Stimulated activated CD8-positive, alpha-beta memory T cell treated with anti-CD3 and anti-CD28 coated beads, Interleukin-15, amount 100 ng/mL, for 48 hours (primary cell): ENCODE data around the gene KRTAP12-2.
"Not testable (repeated sequence)": the region's sequence is repeated elsewhere in the genome, so short reads cannot be mapped to it uniquely, and the experiment has no call there.

Experiments
- DNase-seq, 2 donors: peaks; one replicate each; pipeline ENCODE4 v3.0.0-alpha.2; 2020; ENCODE audit warnings: low read depth in 2 of 2

The KRTAP12-2 gene

DNA sequence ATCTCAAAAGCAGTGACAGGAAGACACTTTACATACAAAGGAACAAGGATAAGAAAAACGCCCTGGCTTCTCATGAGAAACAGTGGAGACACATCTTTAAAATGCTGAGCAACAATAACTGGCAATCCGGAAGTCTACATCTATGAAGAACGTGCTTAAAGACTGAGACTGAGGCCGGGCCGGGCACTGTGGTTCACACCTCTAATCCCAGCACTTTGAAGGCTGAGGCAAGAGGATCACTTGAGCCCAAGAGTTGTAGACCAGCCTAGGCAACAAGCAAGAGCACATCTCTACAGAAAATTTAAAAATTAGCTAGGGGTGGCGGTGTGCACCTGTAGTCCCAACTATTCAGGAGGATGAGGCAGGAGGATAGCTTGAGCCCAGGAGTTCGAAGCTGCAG, 17.4 kb upstream of the KRTAP12-2 start:
- no peak for DNase-seq

DNA sequence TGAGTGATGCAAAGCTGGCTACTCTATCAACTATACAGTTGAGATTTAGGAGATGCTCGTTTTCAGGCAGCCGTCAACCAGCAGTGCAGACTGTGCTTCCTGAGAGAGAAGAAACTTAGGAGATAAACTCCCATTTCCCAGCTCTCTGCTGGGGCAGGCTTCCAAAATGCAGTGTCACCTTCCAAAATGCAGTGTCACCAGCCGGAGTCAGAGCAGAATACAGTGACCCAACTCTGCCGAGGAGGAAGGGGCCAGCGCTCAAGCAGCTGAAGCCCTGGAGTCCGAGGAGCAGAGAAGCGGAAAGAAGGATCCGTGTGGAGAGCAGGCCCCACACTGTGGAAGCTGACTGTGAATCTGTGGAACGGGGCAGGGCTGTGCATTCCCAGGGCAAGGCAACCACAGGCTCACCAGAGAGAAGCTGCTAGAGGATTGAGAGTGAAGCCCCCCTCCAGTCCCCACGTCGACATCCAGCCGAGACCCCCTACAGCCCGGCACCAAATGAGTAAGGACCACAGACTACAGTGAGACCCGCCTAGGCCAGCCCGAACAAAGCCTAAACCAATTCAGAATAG, 15.9 kb upstream of the KRTAP12-2 start:
- no peak for DNase-seq

DNA sequence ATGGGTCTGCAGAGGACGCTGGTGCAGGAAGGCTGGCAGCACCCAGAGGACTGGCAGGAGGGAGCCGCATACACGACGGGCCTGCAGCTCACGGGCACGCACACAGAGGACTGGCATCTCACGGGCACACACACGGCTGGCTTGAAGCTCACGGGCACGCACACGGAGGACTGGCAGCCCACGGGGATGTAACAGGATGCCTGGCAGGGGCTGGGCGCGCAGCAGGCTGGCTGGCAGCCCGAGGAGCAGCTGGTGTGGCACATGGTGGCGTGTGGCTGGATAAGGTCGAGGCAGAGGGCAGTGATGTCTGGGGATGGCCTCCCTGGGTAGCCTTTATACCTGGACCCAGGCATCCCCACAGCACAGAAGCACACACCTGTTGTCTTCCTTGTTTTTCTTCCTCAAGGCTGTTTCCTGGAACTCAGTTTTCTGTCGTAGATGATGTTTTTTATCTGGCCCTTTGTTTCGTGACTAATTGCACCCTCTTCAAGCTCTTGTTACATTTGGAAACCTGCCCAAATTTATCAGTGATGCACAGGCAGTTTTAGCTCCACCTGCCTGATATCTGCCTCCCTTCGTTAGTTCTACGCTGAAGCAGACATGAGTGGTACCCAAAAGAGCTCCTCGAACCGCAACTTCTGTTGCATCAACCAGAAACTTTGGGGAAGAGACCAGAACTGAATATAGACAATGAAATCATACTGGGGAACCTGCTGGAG, 15.3 kb upstream of the KRTAP12-2 start, which contains the start of gene KRTAP12-1:
TSS of gene KRTAP12-1 (minus strand) at position 303 of the 719 bp plus-strand sequence. CDS start at position 263, 40 bp downstream.
- DNase-seq: no peak

DNA sequence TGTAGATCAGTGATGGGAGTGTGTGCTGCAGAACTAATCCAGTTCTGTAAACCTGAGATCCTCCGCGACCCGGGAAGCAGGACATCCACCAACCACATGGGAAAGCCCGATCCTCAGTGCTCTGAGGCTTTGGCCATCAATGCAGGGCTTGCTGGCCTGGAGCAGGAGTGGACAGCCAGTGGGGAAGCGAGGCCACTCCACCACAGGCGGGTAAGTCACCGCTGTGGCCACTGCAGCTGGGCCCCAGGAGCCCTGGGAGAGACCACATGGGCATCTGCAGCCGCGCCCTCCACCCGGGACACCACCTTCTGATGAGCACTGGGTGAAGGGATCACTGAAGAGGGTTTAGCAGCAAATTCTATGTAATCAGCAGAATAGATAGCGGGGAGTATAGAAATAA, 14.4 kb upstream of the KRTAP12-2 start:
- no peak for DNase-seq

DNA sequence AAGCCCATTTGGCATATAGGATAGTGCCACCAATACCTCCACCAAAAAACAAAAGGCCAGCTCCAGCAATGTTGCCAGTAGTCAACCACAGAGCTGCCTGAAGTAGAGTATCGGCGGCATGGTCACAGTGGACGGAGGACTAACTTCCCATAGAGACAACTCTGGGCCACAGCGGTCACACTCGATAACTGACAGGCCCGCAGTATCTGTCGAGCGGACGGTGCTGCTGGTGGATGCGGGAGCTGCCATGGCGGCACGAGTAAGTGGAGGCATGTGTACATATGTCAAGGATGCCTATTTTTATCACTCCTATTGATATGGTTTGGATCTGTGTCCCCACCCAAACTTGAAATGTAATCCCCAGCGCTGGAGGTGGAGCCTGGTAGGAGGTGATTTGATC, 11.2 kb upstream of the KRTAP12-2 start:
- no peak for DNase-seq

DNA sequence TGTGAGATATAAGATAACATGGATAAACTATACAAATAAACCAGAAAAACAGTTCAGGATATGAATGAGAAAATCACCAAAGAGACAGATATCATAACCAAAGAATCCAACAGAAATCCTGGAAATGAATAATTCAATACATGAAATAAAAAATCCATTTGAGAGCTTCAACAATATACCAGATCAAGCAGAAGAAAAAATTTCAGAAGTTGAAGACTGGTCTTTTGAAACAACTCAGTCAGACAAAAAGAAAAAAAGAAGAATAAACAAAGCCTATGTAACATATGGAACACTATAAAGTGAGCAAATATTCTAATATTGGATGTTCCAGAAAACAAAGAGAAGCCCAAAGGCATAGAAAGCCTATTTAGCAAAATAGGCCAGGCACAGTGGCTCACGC, 5.2 kb upstream of the KRTAP12-2 start:
- DNase-seq: no peak

DNA sequence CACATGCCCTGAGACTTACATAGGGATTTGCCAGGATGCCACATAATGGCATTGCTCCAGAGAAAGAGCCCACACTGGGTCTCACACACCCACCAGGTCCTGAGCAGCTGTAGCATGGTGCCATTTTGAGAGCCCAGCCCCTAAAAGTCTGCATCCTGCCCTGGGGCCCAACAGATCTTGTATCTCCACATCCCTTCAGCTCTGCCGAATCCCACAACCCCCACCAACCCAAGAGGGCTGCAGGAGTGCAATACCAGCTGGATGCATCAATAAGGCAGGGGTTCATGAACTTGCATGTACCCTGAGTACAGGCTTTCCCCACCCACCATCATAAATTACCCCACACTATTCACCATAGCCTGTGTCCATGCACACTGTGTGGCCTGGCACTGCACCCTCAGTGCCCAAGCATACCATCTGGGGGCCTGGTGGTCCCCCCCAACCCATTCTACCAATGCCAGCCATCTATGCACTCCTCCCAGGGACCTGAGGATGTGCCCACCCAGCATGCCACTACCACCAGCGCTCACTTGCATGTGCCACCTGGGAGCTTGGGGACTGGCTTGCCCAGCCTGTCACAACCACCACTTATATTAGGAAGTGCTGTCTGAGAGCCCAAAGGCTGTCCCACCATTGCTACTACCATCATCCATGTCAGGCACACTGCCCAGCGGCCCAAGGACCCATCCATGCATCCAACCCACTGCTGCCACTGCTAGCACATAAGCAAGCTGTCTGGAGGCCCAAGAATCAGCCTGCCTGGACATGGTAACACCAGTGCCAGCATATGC, 4.1 kb upstream of the KRTAP12-2 start:
- DNase-seq: no peak

DNA sequence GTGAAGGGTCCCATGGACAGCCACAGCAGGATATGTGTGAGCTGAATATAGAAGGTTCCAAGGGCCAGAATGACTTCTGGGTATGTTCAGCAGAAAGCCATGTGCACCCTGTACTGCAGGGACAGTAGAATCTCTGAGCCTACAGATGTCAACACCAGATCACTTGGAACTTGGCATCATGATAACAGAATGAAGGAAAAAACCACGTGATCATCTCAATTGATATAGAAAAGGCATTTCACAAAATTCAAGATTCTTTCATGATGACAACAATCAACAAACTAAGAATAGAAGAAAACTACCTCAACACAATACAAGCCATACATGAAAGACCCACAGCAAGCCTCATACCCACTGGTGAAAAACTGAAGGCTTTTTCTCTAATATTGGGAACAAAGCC, 885 bp upstream of the KRTAP12-2 start:
- DNase-seq: no peak

DNA sequence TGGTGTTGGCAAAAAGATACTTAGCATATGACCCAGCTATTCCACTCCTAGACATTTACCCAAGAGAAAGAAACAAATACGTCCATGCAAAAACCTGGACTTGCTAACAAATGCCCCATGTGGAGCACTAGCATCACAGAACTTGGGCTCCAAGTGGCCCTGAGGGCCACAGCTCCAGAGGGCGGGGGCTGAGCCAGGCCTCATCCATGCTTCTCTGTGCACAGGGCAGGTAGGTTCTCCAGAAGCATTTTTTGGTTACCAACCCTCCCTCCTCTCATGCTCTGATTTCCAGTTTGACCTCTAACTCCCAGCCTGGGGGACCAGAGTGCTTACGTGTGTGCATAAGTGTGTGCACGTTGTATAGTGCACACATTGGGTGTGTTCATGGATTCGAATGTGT, 2.0 kb downstream of the KRTAP12-2 start:
- no peak for DNase-seq

DNA sequence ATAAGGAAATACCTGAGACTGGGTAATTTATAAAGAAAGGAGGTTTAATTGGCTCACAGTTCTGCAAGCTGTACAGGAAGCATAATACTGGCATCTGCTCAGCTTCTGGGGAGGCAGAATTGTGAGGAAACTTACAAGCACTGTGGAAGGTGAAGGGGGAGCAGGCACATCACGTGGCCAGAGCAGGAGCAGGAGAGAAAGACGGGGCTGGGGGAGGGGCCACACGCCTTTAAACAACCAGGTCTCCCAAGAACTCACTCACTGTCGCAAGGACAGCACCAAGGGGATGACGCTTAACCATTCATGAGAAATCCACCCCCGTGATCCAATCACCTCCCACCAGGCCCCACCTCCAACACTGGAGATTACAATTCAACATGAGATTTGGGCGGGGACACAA, 5.2 kb downstream of the KRTAP12-2 start:
- DNase-seq: not testable (repeated sequence)

DNA sequence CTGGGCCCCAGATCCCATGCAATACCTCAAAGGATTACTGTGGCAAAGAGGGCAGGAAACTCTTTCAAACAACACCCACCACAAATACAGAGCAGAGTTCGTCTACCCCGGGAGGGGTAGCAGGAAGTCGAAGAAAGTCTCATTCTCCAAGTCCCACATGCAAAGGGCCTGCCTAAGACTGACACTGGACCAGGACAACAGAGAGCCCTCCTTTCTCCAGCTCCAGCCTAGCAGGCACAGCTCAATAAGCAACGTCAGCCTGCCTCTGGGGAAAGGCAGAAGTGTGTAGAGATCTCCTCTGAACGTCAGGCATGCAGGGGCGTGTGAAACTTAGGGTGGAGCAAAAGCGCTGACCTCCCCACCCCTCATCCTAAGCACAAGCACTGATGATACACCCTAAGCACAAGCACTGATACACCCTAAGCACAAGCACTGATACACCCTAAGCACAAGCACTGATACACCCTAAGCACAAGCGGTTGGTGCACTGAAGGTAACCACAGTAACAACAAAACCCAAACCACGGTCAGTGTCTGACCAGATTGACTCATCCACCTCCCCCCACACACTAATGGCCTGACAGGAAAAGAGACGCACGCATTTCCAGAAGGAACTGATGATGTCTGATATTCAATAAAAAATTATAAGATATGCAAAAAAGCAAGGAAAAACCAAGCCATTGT, 7.7 kb downstream of the KRTAP12-2 start:
- DNase-seq: no peak

DNA sequence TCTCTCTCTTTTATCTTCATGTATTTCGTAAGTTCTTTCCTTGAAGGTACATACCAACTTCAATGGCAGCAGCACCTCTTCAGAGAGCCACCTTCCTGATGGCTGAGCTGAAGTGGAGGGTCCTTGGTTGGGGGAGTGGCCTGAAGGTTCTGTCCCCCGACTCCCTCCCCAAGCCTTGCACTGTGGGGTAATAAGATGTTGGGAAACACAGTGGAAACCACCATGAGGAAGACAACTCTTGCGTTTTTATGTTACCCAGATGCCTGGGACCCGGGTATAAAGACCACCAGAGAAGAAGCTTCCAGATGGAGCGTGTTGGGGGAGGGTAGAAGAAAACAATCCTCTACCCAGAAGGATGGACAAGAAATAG, 8.2 kb downstream of the KRTAP12-2 start:
- no peak for DNase-seq

DNA sequence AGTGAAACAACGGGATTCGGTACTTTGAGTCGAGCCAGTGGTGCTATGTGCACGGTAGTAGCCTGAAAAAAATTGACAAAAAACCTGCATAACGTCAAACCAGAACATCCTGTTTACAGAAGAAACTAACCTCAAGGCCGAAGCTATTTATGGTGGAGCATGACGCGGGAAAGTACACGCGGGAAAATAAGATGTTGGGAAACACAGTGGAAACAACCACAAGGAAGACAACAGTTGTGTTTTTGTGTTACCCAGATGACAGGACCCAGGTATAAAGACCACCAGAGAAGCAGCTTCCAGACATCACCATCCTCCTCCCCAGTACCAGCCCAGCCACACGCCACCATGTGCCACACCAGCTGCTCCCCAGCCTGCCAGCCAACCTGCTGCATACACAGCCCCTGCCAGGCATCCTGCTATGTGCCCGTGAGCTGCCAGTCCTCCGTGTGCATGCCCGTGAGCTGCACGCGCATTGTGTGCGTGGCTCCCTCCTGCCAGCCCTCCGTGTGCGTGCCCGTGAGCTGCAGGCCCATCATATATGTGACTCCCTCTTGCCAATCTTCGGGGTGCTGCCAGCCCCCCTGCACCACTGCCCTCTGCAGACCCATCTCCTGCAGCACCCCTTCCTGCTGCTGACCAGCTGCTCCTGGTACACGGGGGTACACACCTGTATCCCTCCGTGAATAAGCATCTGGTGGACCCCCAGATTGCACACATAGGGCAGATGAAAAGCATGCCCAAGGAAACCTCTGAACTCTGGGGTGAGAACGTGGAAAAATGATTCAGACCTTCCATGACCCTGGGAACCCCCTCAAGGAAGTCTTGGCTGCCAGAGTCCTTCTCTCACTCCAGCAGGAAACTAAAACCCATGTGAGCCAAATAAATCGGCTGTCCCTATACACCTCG, 8.8 kb downstream of the KRTAP12-2 start, which contains the start of gene KRTAP12-3:
TSS of gene KRTAP12-3 (plus strand) at position 298 of the 906 bp plus-strand sequence. CDS start at position 346, 48 bp downstream.
- DNase-seq: no peak

DNA sequence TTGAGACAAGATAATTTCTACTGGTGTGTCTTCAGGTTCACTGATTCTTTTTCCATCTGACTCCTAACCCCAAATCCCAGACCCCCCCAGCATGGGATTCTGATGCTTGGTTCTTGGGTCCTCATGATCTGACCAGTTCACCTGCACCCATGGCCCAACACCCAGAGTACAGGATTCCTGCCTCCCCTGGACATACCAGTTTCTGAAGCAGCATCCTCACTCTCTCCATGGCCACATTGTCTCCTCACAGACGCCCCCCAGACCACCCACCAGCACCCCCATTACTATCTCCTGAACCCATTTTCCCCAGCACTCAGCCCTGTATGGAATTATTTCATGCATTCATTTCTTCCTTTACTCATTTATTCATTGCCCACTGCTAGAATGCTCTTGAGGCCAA, 9.9 kb downstream of the KRTAP12-2 start:
- DNase-seq: no peak

DNA sequence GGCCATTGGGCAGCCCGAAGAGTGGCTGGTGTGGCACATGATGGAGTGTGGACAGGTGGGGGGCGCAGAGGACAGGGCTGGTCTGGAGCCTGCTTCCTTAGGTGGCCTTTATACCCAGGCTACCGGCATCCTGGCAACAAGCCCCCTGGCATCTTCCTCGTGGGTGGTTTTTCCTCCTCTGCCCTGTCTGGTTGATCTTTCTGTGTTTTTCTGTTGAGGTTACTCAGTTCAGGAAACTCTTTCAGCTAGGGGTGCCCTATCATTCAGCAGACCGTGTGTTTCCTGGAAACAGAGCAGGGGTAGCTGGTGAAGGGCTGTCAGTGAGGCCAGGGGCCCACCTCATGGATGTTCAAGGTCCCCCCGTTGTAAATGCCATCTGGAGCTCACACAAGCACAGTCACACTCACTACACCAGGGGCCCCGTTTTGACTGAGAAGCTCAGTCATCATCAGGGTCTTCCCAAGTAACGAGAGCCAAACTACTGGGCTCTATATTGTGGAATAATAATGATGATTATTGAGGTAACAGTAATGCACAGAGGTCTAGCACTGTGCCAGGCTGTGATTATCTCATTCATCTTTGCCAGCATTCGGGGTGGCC, 12.1 kb downstream of the KRTAP12-2 start, which contains the start of gene KRTAP12-4:
TSS of gene KRTAP12-4 (minus strand) at position 84 of the 600 bp plus-strand sequence. CDS start at position 39, 45 bp downstream.
- no peak for DNase-seq

DNA sequence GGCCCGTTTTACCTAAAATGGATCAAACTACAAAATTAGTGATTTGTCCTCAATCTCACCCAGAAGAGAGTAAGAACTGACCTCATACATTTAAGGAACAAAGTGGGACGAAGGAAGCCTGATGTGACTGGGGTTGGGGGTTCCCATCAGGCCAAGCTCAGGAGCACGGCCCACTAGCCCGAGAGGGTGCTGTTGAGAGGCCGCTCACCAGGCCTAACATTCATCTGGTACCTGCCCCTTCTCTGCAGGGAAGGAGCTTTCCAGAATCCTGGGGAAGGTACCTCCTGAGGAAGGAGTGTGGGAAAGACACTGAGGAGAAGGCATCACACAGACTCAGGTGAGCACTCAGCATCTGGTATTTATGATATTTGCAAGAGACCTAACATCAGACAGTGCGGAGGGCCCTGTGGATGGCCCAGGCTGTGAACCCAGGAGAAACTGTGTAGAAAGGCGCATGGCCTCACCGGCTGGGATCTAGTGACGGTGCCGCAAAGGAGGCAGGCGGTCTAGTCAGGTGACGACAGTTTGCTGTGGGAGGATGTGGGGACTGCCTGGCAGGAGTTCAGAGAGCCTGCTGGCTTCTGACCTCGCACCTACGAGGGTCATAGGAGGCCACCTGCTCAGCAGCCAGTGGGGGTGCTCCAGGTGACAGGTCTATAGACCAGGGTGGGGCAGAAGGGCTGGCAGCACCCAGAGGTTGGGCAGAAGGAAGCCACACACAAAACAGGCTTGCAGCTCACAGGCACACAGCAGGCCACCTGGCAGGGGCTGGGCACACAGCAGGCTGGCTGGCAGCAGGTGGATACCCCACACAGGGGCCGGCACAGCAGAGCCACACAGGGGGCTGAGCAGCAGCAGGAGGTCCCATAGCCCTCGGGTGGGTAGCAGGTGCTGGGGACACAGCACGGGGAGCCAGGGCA, 12.8 kb downstream of the KRTAP12-2 start:
- no peak for DNase-seq

DNA sequence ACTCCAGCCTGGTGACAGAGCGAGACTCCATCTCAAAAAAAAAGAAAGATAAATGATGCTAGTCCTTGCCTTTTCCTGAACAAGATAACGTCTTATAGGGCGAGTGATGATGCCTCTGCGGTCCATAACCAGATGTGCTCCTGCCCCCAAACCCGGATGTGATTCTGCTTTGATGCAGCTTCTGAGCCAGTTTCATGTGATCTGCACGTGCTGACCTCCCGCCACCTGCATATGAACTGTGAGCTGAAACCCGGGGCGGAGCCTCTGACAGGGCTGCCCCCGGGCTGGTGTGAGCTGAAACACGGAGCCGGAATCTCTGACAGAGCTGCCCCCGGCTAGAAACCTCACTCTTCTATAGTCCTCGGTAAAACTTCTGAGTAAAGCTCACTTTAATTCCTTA, 13.6 kb downstream of the KRTAP12-2 start:
- no peak for DNase-seq

DNA sequence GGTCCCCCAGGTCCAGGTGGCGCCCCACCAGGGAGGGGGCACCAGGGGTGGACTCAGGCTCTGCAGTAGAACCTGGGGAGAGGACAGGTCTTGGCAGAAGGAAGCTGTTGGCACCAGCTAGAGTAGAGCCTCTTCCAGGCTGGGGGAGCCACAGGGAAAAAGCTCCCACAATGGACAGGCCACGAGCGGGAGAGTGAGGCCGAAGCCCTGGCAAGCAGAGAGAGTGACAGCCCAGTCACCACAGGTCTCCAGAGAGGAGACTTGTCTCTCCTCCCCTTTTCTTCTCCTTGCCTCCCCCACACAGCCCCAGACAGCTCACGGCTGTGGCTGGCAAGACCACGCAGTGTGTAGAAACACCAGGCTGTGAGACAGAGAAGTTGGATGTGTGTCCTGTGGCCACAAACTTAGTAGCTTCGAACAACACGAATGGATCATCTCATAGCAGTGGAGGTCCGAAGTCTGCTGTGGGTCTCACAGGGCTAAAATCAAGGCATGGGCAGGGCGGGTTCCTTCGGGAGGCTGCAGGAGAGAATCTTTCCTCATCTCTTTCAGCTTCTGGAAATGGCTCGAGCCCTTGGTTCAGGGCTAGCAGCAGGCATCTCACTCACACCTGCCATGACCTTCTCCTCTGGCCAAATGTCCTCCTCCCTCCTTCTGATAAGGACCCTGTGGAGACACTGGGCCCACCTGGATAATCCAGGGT, 15.6 kb downstream of the KRTAP12-2 start:
- DNase-seq: no peak
